22Rv1 (cell line): ENCODE data around the gene IL1A.

Experiments
- ZFX ChIP-seq: fragments of 450-650 bp; IDR thresholded peaks from 2 replicates; pipeline ENCODE4 v1.6.1; 2017; ENCODE audit warnings: antibody characterized with exemption, borderline replicate concordance
- TF ChIP-seq, protein P1 (sequence below): fragments of 450-650 bp; IDR thresholded peaks from 2 replicates; pipeline ENCODE4 v1.5.1; 2017; ENCODE audit warnings: mild to moderate bottlenecking

- TF ChIP-seq, protein P1, sequence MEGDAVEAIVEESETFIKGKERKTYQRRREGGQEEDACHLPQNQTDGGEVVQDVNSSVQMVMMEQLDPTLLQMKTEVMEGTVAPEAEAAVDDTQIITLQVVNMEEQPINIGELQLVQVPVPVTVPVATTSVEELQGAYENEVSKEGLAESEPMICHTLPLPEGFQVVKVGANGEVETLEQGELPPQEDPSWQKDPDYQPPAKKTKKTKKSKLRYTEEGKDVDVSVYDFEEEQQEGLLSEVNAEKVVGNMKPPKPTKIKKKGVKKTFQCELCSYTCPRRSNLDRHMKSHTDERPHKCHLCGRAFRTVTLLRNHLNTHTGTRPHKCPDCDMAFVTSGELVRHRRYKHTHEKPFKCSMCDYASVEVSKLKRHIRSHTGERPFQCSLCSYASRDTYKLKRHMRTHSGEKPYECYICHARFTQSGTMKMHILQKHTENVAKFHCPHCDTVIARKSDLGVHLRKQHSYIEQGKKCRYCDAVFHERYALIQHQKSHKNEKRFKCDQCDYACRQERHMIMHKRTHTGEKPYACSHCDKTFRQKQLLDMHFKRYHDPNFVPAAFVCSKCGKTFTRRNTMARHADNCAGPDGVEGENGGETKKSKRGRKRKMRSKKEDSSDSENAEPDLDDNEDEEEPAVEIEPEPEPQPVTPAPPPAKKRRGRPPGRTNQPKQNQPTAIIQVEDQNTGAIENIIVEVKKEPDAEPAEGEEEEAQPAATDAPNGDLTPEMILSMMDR, result no peak
- no peak for TF ChIP-seq ZFX
These were observed 6.0 kb upstream of the IL1A start for GRCh38 chr2:112790305-112790704.
